K562 (cell line): ENCODE results near the gene ZBTB22. TPM values are rescaled to one million over a fixed set of nuclear protein-coding genes. Genes with fewer than 3 reads are reported as not detected.
A peak's percentile ranks its signal among the peaks of the same experiment; 100 is the strongest.

Source experiments
- CREB1 ChIP-seq, 2 experiments: sonication (generic) in 1 of 2; formaldehyde crosslinking in 1 of 2; IDR thresholded peaks; 2 replicates each; pipeline versions ENCODE4 v1.6.1 to v1.8.0; 2012 to 2022; ENCODE audit warnings: inconsistent platforms in 1 of 2, mild to moderate bottlenecking in 1 of 2, missing genetic modification reagents in 1 of 2, moderate library complexity in 1 of 2
- CTBP1 ChIP-seq: fragments of 450-650 bp; IDR thresholded peaks from 2 replicates; pipeline ENCODE4 v1.6.1; 2016; ENCODE audit warnings: borderline replicate concordance
- EP300 ChIP-seq: IDR thresholded peaks from 2 replicates; pipeline ENCODE4 v1.6.1; 2012; ENCODE audit warnings: low read length, improper control_type of control experiment
- FOXA3 ChIP-seq, 2 experiments: fragments of 450-650 bp in 1 of 2; sonication (generic) in 1 of 2; formaldehyde crosslinking; IDR thresholded peaks in 1 of 2; conservative IDR thresholded peaks in 1 of 2; 2 replicates each; pipeline versions ENCODE4 v1.4.0 to v1.8.0; 2020 to 2022; ENCODE audit warnings: mild to moderate bottlenecking in 2 of 2, missing genetic modification reagents in 1 of 2
- FOXK1 ChIP-seq: sonication (generic); formaldehyde crosslinking; IDR thresholded peaks from 2 replicates; pipeline ENCODE4 v1.8.0; 2022; ENCODE audit warnings: missing genetic modification reagents, mild to moderate bottlenecking, borderline replicate concordance
- HES1 ChIP-seq: fragments of 450-650 bp; IDR thresholded peaks from 2 replicates; pipeline ENCODE4 v1.6.1; 2016; ENCODE audit warnings: low read depth, mild to moderate bottlenecking, moderate library complexity
- IRF2 ChIP-seq: sonication (generic); formaldehyde crosslinking; IDR thresholded peaks from 2 replicates; pipeline ENCODE4 v1.8.1; 2022; ENCODE audit warnings: mild to moderate bottlenecking, missing genetic modification reagents
- MAFK ChIP-seq: IDR thresholded peaks from 2 replicates; pipeline ENCODE4 v1.6.1; 2011; ENCODE audit warnings: low read length, improper control_type of control experiment
- MNT ChIP-seq, 2 experiments: fragments of 450-650 bp; conservative IDR thresholded peaks; 2 replicates each; pipeline ENCODE4 v1.6.1; 2017; ENCODE audit warnings: mild to moderate bottlenecking in 2 of 2, moderate library complexity in 2 of 2
- MYC ChIP-seq, 2 experiments: fragments of 250-450 bp in 1 of 2; sonication (Bioruptor Pico) in 1 of 2; IDR thresholded peaks; 2 replicates each; pipeline versions ENCODE4 v1.5.1 to v1.6.1; 2012 to 2021; ENCODE audit warnings: low read depth in 2 of 2, borderline replicate concordance in 1 of 2, improper control_type of control experiment in 1 of 2, low read length in 1 of 2, mild to moderate bottlenecking in 1 of 2, moderate library complexity in 1 of 2
- OTX1 ChIP-seq: fragments of 450-650 bp; formaldehyde crosslinking; IDR thresholded peaks from 2 replicates; pipeline ENCODE4 v1.4.0; 2022; ENCODE audit warnings: mild to moderate bottlenecking
- PBX2 ChIP-seq, 2 experiments: IDR thresholded peaks in 1 of 2; conservative IDR thresholded peaks in 1 of 2; 2 replicates each; pipeline ENCODE4 v1.6.1; 2016; ENCODE audit warnings: low read depth in 2 of 2, mild to moderate bottlenecking in 1 of 2, missing compliant biosample characterization in 1 of 2, missing genetic modification characterization in 1 of 2, moderate library complexity in 1 of 2
- RBM25 ChIP-seq: fragments of 200-400 bp; formaldehyde crosslinking; IDR thresholded peaks from 2 replicates; pipeline ENCODE4 v1.6.1; 2018; ENCODE audit warnings: low read length, low read depth, moderate library complexity; ENCODE audit not compliant: severe bottlenecking
- SIN3A ChIP-seq, 2 experiments: fragments of 150-350 bp in 1 of 2; IDR thresholded peaks; 2 replicates each; pipeline ENCODE4 v1.6.1; 2011 to 2016; ENCODE audit warnings: borderline replicate concordance in 2 of 2, low read depth in 2 of 2, low read length in 2 of 2, mild to moderate bottlenecking in 2 of 2, moderate library complexity in 2 of 2; ENCODE audit not compliant: control insufficient read depth in 1 of 2
- TARDBP ChIP-seq: fragments of 450-650 bp; IDR thresholded peaks from 2 replicates; pipeline ENCODE4 v1.6.1; 2016
- TBL1XR1 ChIP-seq, 2 experiments: IDR thresholded peaks; 2 replicates each; pipeline ENCODE4 v1.6.1; 2012; ENCODE audit warnings: improper control_type of control experiment in 2 of 2, low read length in 2 of 2, mild to moderate bottlenecking in 1 of 2
- TCFL5 ChIP-seq: fragments of 250-450 bp; sonication (Bioruptor Pico); conservative IDR thresholded peaks from 2 replicates; pipeline ENCODE4 v1.6.1; 2021; ENCODE audit warnings: mild to moderate bottlenecking, moderate library complexity, matching md5 sums
- ZNF274 ChIP-seq: IDR thresholded peaks from 2 replicates; pipeline ENCODE4 v1.6.1; 2011; ENCODE audit warnings: low read depth, mild to moderate bottlenecking, low read length, moderate library complexity, borderline replicate concordance
- ZNF644 ChIP-seq: fragments of 200-800 bp; sonication (Bioruptor generic); IDR thresholded peaks from 2 replicates; pipeline ENCODE4 v1.6.1; 2016; ENCODE audit warnings: low read depth, missing genetic modification characterization, missing compliant biosample characterization
- polyA plus RNA-seq, 8 experiments: library from polyadenylated mRNA; depleted of rRNA in 4 of 8; stranded (reverse) in 5 of 8; unstranded in 3 of 8; fragments of >200 nt; fragmentation: Nextera tagmentation in 2 of 8; fragmentation: Illumina TruSeq in 1 of 8; extraction: Ambion mirVana in 2 of 8; extraction: Trizol in 1 of 8; gene quantifications; 2 replicates each; pipeline versions ENCODE4 v1.2.1 to v1.2.3, GENCODE V29; 2011 to 2014; ENCODE audit warnings: inconsistent platforms in 1 of 8, missing spikeins in 1 of 8
- total RNA-seq, 7 experiments: library from RNA; depleted of rRNA in 6 of 7; stranded (reverse); fragments of >200 nt in 6 of 7; fragmentation: Illumina TruSeq in 2 of 7; extraction: Trizol in 2 of 7; gene quantifications; 2 replicates each; pipeline versions ENCODE4 v1.2.1 to v1.2.3, GENCODE V29; 2011 to 2021; ENCODE audit warnings: low replicate concordance in 1 of 7
- TF ChIP-seq, protein P1 (sequence below): fragments of 250-450 bp; sonication (Bioruptor Pico); IDR thresholded peaks from 2 replicates; pipeline ENCODE4 v1.5.0; 2021

ZBTB22 gene
- total and polyA plus RNA-seq, 9 of the 15 experiments (the other 6 are each of a cell fraction or from before 2014, with no cell fraction given) = 0.21 to 11.9 (median 7.1) TPM

DNA sequence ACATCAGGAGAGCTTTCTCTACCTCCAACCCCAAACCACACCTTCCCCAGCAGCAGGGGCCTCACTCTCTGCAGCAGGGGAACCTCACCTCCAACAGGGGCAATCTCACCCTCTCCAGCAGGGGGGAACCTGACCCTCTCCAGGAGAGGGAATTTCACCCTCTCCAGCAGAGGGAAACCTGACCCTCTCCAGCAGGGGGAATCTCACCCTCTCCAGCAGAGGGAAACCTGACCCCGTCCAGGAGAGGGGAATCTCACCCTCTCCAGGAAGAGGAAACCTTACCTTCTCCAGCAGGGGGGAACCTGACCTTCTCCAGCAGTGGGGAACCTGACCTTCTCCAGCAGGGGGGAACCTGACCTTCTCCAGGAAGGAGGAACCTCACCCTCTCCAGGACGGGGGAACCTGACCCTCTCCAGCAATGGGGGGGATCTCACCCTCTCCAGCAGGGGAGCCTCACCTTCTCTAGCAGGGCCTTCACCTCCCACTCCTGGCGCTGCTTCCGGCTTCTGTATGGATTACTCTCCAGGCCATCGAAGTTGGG lies 37.5 kb downstream of the ZBTB22 start (continued):
- TF ChIP-seq PBX2 (CRISPR knock-in tag; IDR thresholded peaks at IDR 0.05; ENCODE audit: low read depth) (no peak), PBX2 (tag; conservative IDR thresholded peaks at IDR 0.05; ENCODE audit: low read depth) (no peak), MYC (IDR thresholded peaks at IDR 0.05; ENCODE audit: low read depth, low read length) (peak; percentile 49), MYC (CRISPR knock-in tag; IDR thresholded peaks at IDR 0.05; ENCODE audit: borderline replicate concordance, low read depth) (no peak), IRF2 (CRISPR knock-in tag) (no peak), RBM25 (no peak), HES1 (no peak), MAFK (no peak), FOXK1 (CRISPR knock-in tag) (peak; percentile 71; the same call in 1 of the 2 replicates), SIN3A (IDR thresholded peaks at IDR 0.05; ENCODE audit: borderline replicate concordance in 2 of 2, control insufficient read depth in 1 of 2, low read depth in 2 of 2, low read length in 2 of 2) (peak in 1 of 2 experiments; percentile 66; a peak in 1 of 4 replicates), ZNF274 (no peak), EP300 (peak; percentile 21; the same call in 1 of the 2 replicates), MNT (conservative IDR thresholded peaks at IDR 0.05) (peak in 1 of 2 experiments; percentile 54; a peak in 1 of 4 replicates), TARDBP (0 out of 2 replicates have a peak, but pooled peaks have one; percentile 24), TCFL5 (CRISPR knock-in tag) (no peak), CTBP1 (peak; percentile 83; the same call in 1 of the 2 replicates), ZNF644 (tag) (no peak), OTX1 (CRISPR knock-in tag) (no peak), CREB1 (IDR thresholded peaks at IDR 0.05) (no peak), CREB1 (CRISPR knock-in tag; IDR thresholded peaks at IDR 0.05) (peak; percentile 31; the same call in 1 of the 2 replicates), TBL1XR1 (IDR thresholded peaks at IDR 0.05; ENCODE audit: low read length in 2 of 2) (peak in 1 of 2 experiments; percentile 39; a peak in 1 of 4 replicates), FOXA3 (CRISPR knock-in tag; conservative IDR thresholded peaks at IDR 0.05 in 1 of 2, IDR thresholded peaks at IDR 0.05 in 1 of 2) (no peak)
- TF ChIP-seq, protein P1, sequence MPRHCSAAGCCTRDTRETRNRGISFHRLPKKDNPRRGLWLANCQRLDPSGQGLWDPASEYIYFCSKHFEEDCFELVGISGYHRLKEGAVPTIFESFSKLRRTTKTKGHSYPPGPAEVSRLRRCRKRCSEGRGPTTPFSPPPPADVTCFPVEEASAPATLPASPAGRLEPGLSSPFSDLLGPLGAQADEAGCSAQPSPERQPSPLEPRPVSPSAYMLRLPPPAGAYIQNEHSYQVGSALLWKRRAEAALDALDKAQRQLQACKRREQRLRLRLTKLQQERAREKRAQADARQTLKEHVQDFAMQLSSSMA (CRISPR knock-in tag) = no peak
